ENCODE measurements around the gene PROM1.

- TF ChIP-seq EZH2phosphoT487 (IDR thresholded peaks at IDR 0.05; ENCODE audit: low read length) (no peak), EZH2 (optimal IDR thresholded peaks at IDR 0.05; ENCODE audit: low read depth, low read length) (no peak)
These were observed 48.0 kb downstream of the PROM1 start for GRCh38 chr4:16035843-16036242.
